Nephron (organoid): Measurements from ENCODE around the gene TNIK.

Experiments
- H3K27ac Mint-ChIP-seq, 3 experiments: 2 replicates each; pipeline ENCODE4 v1.8.0; 2020; ENCODE audit warnings: mixed read lengths in 3 of 3, mild to moderate bottlenecking in 2 of 3, moderate library complexity in 1 of 3
- H3K27me3 Mint-ChIP-seq: 2 replicates; pipeline ENCODE4 v1.8.0; 2021; ENCODE audit warnings: low read depth, mild to moderate bottlenecking, moderate library complexity, mixed read lengths
- H3K36me3 Mint-ChIP-seq: 2 replicates; pipeline ENCODE4 v1.8.0; 2020; ENCODE audit warnings: low read depth, mixed read lengths
- H3K4me1 Mint-ChIP-seq: 2 replicates; pipeline ENCODE4 v1.8.0; 2020; ENCODE audit warnings: mixed read lengths
- H3K4me3 Mint-ChIP-seq, 3 experiments: 2 replicates each; pipeline ENCODE4 v1.8.0; 2020; ENCODE audit warnings: mild to moderate bottlenecking in 3 of 3, mixed read lengths in 3 of 3, moderate library complexity in 2 of 3
- H3K9me3 Mint-ChIP-seq: 2 replicates; pipeline ENCODE4 v1.8.0; 2020; ENCODE audit warnings: mixed read lengths
- TF ChIP-seq, protein P1 (sequence below), 3 experiments: fragments of 200-600 bp; sonication (generic); IDR thresholded peaks; one replicate each; pipeline ENCODE4 v1.5.0; 2021; ENCODE audit warnings: antibody characterized with exemption in 3 of 3; ENCODE audit not compliant: unreplicated experiment in 3 of 3

Gene TNIK

DNA sequence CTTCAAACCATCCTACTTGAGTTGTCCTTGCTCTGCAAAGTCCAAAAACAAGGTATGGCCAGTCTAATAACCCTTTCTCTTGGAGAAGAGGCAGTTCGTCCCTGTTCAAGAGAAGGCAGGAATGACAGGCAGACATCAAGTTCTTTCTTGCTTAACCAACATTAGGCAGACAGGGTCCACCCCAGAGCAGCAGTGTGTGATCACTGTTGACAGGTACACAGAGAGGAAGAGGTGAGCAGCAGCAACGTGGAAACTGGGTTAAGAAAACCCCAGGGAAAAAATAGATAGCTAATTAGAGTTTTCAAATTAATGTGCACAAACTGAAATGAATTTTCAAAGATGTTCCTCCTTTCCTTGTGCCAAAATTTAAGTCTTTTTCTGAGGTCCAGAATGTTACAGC, 48.2 kb downstream of the TNIK start:
- Mint-ChIP-seq H3K27ac (no peak overlapping the region), H3K4me3 (no peak overlapping the region), H3K4me1 (peaks cover 7% of the 10 kb centered on the region)

DNA sequence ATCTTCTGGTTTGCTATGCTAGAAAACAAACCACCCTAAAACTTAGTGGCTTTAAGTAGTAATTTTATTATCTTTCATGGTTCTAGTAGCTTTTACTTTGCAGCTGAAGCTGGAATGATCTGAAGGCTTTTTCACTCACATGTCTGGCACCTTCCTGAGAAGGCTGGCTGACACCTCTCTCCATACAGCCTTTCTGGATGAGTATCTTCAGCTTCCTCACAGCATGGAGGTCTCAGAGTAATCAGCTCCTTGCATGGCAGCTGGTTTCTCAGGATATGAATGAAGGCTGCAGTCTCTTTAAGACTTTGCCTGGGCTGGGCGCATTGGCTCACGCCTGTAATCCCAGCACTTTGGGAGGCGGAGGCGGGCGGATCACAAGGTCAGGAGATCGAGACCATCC, 50.0 kb downstream of the TNIK start:
- Mint-ChIP-seq H3K4me3 (no peak overlapping the region), H3K36me3 (no peaks in the 10 kb centered on the region)
- TF ChIP-seq, protein P1, sequence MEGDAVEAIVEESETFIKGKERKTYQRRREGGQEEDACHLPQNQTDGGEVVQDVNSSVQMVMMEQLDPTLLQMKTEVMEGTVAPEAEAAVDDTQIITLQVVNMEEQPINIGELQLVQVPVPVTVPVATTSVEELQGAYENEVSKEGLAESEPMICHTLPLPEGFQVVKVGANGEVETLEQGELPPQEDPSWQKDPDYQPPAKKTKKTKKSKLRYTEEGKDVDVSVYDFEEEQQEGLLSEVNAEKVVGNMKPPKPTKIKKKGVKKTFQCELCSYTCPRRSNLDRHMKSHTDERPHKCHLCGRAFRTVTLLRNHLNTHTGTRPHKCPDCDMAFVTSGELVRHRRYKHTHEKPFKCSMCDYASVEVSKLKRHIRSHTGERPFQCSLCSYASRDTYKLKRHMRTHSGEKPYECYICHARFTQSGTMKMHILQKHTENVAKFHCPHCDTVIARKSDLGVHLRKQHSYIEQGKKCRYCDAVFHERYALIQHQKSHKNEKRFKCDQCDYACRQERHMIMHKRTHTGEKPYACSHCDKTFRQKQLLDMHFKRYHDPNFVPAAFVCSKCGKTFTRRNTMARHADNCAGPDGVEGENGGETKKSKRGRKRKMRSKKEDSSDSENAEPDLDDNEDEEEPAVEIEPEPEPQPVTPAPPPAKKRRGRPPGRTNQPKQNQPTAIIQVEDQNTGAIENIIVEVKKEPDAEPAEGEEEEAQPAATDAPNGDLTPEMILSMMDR (IDR thresholded peaks at IDR 0.05; ENCODE audit: unreplicated experiment in 3 of 3) = no peak

More for the DNA sequence above, 48.2 kb downstream of the TNIK start:
- no peaks in the 10 kb centered on the region for H3K9me3 Mint-ChIP-seq
- no peaks in the 10 kb centered on the region for H3K27me3 Mint-ChIP-seq
- TF ChIP-seq, protein P1 (IDR thresholded peaks at IDR 0.05; ENCODE audit: unreplicated experiment in 3 of 3) = no peak
- no peaks in the 10 kb centered on the region for H3K36me3 Mint-ChIP-seq

DNA sequence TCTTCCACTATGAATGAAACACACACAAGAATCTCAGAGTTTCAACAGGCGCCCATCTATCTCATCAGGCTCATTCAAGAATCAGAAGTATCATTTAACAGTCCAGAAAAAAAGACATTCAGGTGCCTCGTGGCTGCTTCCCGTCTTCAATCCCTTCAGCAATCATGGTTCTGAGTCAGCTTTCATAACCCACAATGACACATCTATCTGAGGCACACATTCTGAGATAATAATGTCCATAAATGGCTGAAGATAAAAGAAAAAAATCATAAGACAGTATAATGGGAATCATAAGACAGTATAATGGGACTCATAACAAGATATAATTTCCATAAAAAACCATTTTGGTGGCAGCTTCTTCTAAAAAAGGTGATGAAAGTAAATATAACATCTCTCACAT, 52.4 kb downstream of the TNIK start:
- H3K4me3 Mint-ChIP-seq = no peak overlapping the region
- no peaks in the 10 kb centered on the region for H3K27me3 Mint-ChIP-seq
- peaks cover 20% of the 10 kb centered on the region for H3K4me1 Mint-ChIP-seq
- no peaks in the 10 kb centered on the region for H3K36me3 Mint-ChIP-seq
- TF ChIP-seq, protein P1 (IDR thresholded peaks at IDR 0.05; ENCODE audit: unreplicated experiment in 3 of 3) = no peak
- peaks cover 3% of the 10 kb centered on the region for H3K9me3 Mint-ChIP-seq
- no peak overlapping the region for H3K27ac Mint-ChIP-seq

More for the DNA sequence above, 50.0 kb downstream of the TNIK start:
- Mint-ChIP-seq H3K9me3 (no peaks in the 10 kb centered on the region), H3K27me3 (no peaks in the 10 kb centered on the region), H3K27ac (no peak overlapping the region), H3K4me1 (peaks cover 5% of the 10 kb centered on the region)

DNA sequence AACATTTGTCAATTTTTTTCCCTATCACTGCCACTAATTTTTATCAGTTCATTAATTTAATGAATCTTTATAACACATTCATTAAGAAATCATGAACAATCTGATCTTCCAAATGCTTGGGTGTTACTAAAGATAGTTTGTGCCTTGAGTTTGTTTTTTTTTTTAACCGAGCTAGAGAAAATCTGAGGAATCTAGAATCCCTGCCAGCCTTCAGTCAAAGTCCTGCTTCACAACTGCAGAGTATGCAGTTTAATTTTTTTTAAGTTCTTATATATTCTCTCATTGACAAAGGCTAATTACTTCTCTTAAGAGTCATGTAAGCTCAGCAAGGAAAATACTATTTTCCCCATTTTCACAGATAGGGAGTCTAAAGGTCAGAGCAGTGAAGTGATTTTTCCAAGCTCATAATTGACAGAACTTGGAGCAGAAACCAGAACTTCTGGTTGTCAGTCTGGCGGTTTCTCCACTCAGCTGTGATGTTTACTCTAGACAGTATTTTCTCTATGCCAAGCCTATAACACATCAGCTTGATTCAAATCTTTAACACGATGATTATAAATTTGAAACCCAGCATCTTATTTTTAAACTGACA, 55.7 kb downstream of the TNIK start:
- Mint-ChIP-seq H3K4me1 (peaks cover 42% of the 10 kb centered on the region), H3K9me3 (peaks cover 6% of the 10 kb centered on the region), H3K4me3 (no peak overlapping the region), H3K27me3 (no peaks in the 10 kb centered on the region), H3K27ac (peak overlapping the region; percentile 71 to 92 (median 85)), H3K36me3 (no peaks in the 10 kb centered on the region)
- TF ChIP-seq, protein P1 (IDR thresholded peaks at IDR 0.05; ENCODE audit: unreplicated experiment in 3 of 3) = no peak

DNA sequence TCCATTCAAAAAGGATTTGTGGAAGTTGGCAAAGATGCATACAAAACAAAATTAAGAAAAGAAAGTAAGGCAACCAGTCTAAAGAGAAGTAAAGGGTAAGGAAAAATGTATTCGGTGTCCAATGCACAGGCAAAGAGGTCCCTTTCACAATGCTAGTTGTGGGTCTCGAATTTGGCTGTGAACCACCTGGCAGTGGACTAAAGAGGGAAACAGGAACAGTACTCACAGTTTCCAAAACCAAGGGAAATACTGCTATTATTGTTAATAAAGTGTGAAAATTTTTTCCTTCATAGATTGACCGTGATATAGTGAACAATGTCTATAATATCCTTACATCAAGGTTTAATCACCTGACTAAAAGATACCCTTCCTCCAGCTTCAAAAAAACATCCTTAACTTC, 57.9 kb downstream of the TNIK start:
- Mint-ChIP-seq H3K4me3 (no peak overlapping the region), H3K4me1 (peaks cover 58% of the 10 kb centered on the region), H3K27me3 (no peaks in the 10 kb centered on the region), H3K36me3 (no peaks in the 10 kb centered on the region), H3K9me3 (peaks cover 6% of the 10 kb centered on the region), H3K27ac (peak overlapping the region in 1 of 3 experiments; percentile 21)
- TF ChIP-seq, protein P1 (IDR thresholded peaks at IDR 0.05; ENCODE audit: unreplicated experiment in 3 of 3) = no peak

DNA sequence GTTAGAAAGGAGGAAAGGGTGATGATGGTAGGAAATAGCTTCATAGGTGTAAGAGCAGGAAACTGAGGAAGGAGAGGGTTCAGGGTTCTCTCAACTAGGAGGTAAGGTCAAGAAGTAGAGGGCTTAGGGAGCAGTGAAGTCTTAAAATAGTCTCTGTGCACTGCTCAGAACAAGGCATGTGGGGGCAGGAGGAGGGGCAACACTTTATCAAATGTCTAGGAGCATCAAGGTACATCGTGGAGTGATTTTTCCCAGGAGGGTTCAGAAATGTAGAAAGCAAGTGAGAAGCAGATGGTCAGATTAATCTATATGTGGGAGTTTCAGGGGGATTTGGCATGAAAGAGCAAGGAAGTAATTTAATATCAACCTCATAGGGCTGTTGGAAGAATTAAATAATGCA, 58.8 kb downstream of the TNIK start:
- Mint-ChIP-seq H3K4me1 (peaks cover 67% of the 10 kb centered on the region), H3K36me3 (no peaks in the 10 kb centered on the region), H3K27me3 (no peaks in the 10 kb centered on the region), H3K4me3 (peak overlapping the region in 1 of 3 experiments; percentile 7), H3K9me3 (peaks cover 6% of the 10 kb centered on the region), H3K27ac (peak overlapping the region in 2 of 3 experiments; percentile 11 to 21)
- TF ChIP-seq, protein P1 (IDR thresholded peaks at IDR 0.05; ENCODE audit: unreplicated experiment in 3 of 3) = no peak
